H1 (cell line): Measurements from ENCODE around the gene KANSL1L. TPM values are rescaled to one million over a fixed set of nuclear protein-coding genes. Genes with fewer than 3 reads are reported as not detected.

Experiments used
- CTCF ChIA-PET: fragments of 300-600 bp; sonication (Branson Sonifier 250); formaldehyde crosslinking; loops from one replicate; lab custom pipeline; 2021; ENCODE audit not compliant: partially characterized antibody; lab: Charles Lee
- POLR2A ChIA-PET: fragments of 300-600 bp; sonication (Branson Sonifier 250); formaldehyde crosslinking; loops from one replicate; lab custom pipeline; 2021; ENCODE audit warnings: inconsistent platforms; ENCODE audit not compliant: partially characterized antibody; lab: Charles Lee
- DNase-seq, 2 experiments: peaks; one replicate each; pipeline versions ENCODE4 v3.0.0 to v3.0.0-alpha.2; 2010 to 2022; ENCODE audit warnings: low spot score in 2 of 2, low read depth in 1 of 2, mixed read lengths in 1 of 2
- FAIRE-seq: peaks from 2 replicates; lab custom pipeline; 2011; peaks lifted over from hg19 to GRCh38; lab: Jason Lieb, UNC
- H2AFZ ChIP-seq: 2 replicates; pipeline ENCODE4 v1.8.1; 2012; ENCODE audit warnings: low read length, inconsistent platforms
- H2AK5ac ChIP-seq: 2 replicates; pipeline ENCODE4 v1.6.1; 2013; ENCODE audit warnings: low read depth, low read length
- H2BK120ac ChIP-seq: replicated peaks from 2 replicates; pipeline ENCODE3; 2013; ENCODE audit warnings: low read depth, low read length, inconsistent platforms
- H2BK12ac ChIP-seq: 2 replicates; pipeline ENCODE4 v1.6.1; 2013; ENCODE audit warnings: low read depth, low read length
- H2BK15ac ChIP-seq: 2 replicates; pipeline ENCODE4 v1.6.1; 2013; ENCODE audit warnings: low read length
- H2BK20ac ChIP-seq: 2 replicates; pipeline ENCODE4 v1.6.1; 2013; ENCODE audit warnings: low read length
- H2BK5ac ChIP-seq: 2 replicates; pipeline ENCODE4 v1.6.1; 2013; ENCODE audit warnings: low read depth, low read length
- H3K14ac ChIP-seq: 2 replicates; pipeline ENCODE4 v1.6.1; 2013; ENCODE audit warnings: inconsistent platforms; ENCODE audit not compliant: insufficient read length
- H3K18ac ChIP-seq: 2 replicates; pipeline ENCODE4 v1.6.1; 2013; ENCODE audit warnings: low read length; ENCODE audit errors: extremely low read depth
- H3K23ac ChIP-seq: 2 replicates; pipeline ENCODE4 v1.6.1; 2013; ENCODE audit warnings: inconsistent platforms; ENCODE audit not compliant: insufficient read length
- H3K23me2 ChIP-seq: 2 replicates; pipeline ENCODE4 v1.6.1; 2013; ENCODE audit warnings: low read depth, low read length
- H3K27ac ChIP-seq: 2 replicates; pipeline ENCODE4 v1.6.1; 2011; ENCODE audit warnings: low read depth, low read length, inconsistent platforms
- H3K27me3 ChIP-seq, 4 experiments: replicated peaks in 1 of 4; 1 replicate in 1 of 4; 2 replicates in 3 of 4; pipeline versions ENCODE4 v1.6.1 to v1.8.1; 2011 to 2013; ENCODE audit warnings: low read length in 3 of 4, mild to moderate bottlenecking in 3 of 4, inconsistent platforms in 2 of 4, mixed read lengths in 2 of 4, moderate library complexity in 1 of 4; ENCODE audit not compliant: control insufficient read depth in 3 of 4, insufficient read depth in 3 of 4; ENCODE audit errors: extremely low read depth in 1 of 4
- H3K36me3 ChIP-seq, 4 experiments: 2 replicates each; pipeline versions ENCODE4 v1.6.1 to v1.8.1; 2011 to 2013; ENCODE audit warnings: mild to moderate bottlenecking in 4 of 4, low read length in 3 of 4, moderate library complexity in 2 of 4, control low read depth in 1 of 4, inconsistent platforms in 1 of 4; ENCODE audit not compliant: insufficient read depth in 4 of 4, control insufficient read depth in 2 of 4
- H3K4ac ChIP-seq: replicated peaks from 2 replicates; pipeline ENCODE3; 2013; ENCODE audit warnings: low read length, low read depth, mixed read lengths, inconsistent platforms; ENCODE audit not compliant: insufficient read length
- H3K4me1 ChIP-seq, 4 experiments: replicated peaks in 1 of 4; 1 replicate in 1 of 4; 2 replicates in 3 of 4; pipeline versions ENCODE4 v1.6.1 to v1.8.1; 2011 to 2013; ENCODE audit warnings: low read length in 3 of 4, inconsistent platforms in 2 of 4, mixed read lengths in 1 of 4; ENCODE audit not compliant: insufficient read depth in 4 of 4, control insufficient read depth in 3 of 4
- H3K4me2 ChIP-seq, 2 experiments: 2 replicates each; pipeline versions ENCODE4 v1.6.1 to v1.8.1; 2011 to 2013; ENCODE audit warnings: low read depth in 2 of 2, low read length in 2 of 2, control low read depth in 1 of 2, inconsistent platforms in 1 of 2, mild to moderate bottlenecking in 1 of 2; ENCODE audit not compliant: insufficient read depth in 1 of 2
- H3K4me3 ChIP-seq, 4 experiments: fragments of 200-600, 300-600 bp in 1 of 4; sonication (generic), shearing (Covaris generic), sonication (Bioruptor Twin) in 1 of 4; 2 replicates each; pipeline versions ENCODE4 v1.5.1 to v1.8.1; 2011 to 2016; ENCODE audit warnings: low read length in 4 of 4, low read depth in 3 of 4, control low read depth in 2 of 4, inconsistent platforms in 2 of 4, mild to moderate bottlenecking in 2 of 4, mixed read lengths in 1 of 4, moderate library complexity in 1 of 4; ENCODE audit not compliant: insufficient read depth in 2 of 4; ENCODE audit errors: extremely low read depth in 1 of 4
- H3K56ac ChIP-seq: replicated peaks from 2 replicates; pipeline ENCODE3; 2013; ENCODE audit warnings: low read depth, mild to moderate bottlenecking, mixed read lengths, low read length, inconsistent platforms; ENCODE audit not compliant: insufficient read length
- H3K79me1 ChIP-seq: 2 replicates; pipeline ENCODE4 v1.6.1; 2013; ENCODE audit warnings: low read depth, low read length, control low read depth
- H3K79me2 ChIP-seq, 2 experiments: 2 replicates each; pipeline versions ENCODE4 v1.6.1 to v1.8.1; 2012 to 2013; ENCODE audit warnings: low read length in 2 of 2, mild to moderate bottlenecking in 2 of 2, inconsistent platforms in 1 of 2; ENCODE audit not compliant: insufficient read depth in 2 of 2, control insufficient read depth in 1 of 2
- H3K9ac ChIP-seq, 4 experiments: replicated peaks in 1 of 4; 1 replicate in 1 of 4; 2 replicates in 3 of 4; pipeline versions ENCODE4 v1.6.1 to v1.8.1; 2011 to 2013; ENCODE audit warnings: low read depth in 3 of 4, low read length in 3 of 4, control low read depth in 2 of 4, mild to moderate bottlenecking in 2 of 4, moderate library complexity in 2 of 4, inconsistent platforms in 1 of 4; ENCODE audit errors: extremely low read depth in 1 of 4
- H3K9me3 ChIP-seq, 2 experiments: 2 replicates each; pipeline versions ENCODE4 v1.6.1 to v1.8.1; 2012 to 2013; ENCODE audit warnings: mild to moderate bottlenecking in 2 of 2, moderate library complexity in 2 of 2, control low read depth in 1 of 2, inconsistent platforms in 1 of 2, low read depth in 1 of 2, low read length in 1 of 2, mixed read lengths in 1 of 2; ENCODE audit not compliant: insufficient read depth in 2 of 2
- H4K20me1 ChIP-seq, 2 experiments: replicated peaks in 1 of 2; 2 replicates each; pipeline versions ENCODE3 to v1.8.1; 2011 to 2013; ENCODE audit warnings: inconsistent platforms in 2 of 2, low read length in 2 of 2, mild to moderate bottlenecking in 1 of 2; ENCODE audit not compliant: insufficient read depth in 2 of 2, control insufficient read depth in 1 of 2
- H4K5ac ChIP-seq: 2 replicates; pipeline ENCODE4 v1.6.1; 2013; ENCODE audit warnings: low read length, low read depth, mixed read lengths, inconsistent platforms; ENCODE audit not compliant: insufficient read length
- H4K8ac ChIP-seq: 2 replicates; pipeline ENCODE4 v1.8.0; 2013; ENCODE audit warnings: mild to moderate bottlenecking, moderate library complexity, low read length, inconsistent platforms; ENCODE audit not compliant: insufficient read depth; ENCODE audit errors: extremely low read depth
- H4K91ac ChIP-seq: replicated peaks from 2 replicates; pipeline ENCODE3; 2013; ENCODE audit warnings: low read length, mixed read lengths, inconsistent platforms; ENCODE audit not compliant: insufficient read length
- CBX5 ChIP-seq: fragments of 300-800, 300-1000 bp; sonication (generic); IDR thresholded peaks from 2 replicates; pipeline ENCODE4 v1.7.1; 2016; ENCODE audit warnings: antibody characterized with exemption, low read length, low read depth
- JUN ChIP-seq: IDR thresholded peaks from 2 replicates; pipeline ENCODE4 v1.6.1; 2011; ENCODE audit warnings: low read depth, mild to moderate bottlenecking, improper control_type of control experiment, low read length
- KDM5A ChIP-seq: fragments of 200-600 bp; IDR thresholded peaks from 2 replicates; pipeline ENCODE4 v1.7.1; 2012; ENCODE audit warnings: mild to moderate bottlenecking, low read length, inconsistent platforms, mixed read lengths
- NRF1 ChIP-seq: IDR thresholded peaks from 2 replicates; pipeline ENCODE4 v1.6.1; 2011; ENCODE audit warnings: mild to moderate bottlenecking, low read depth, low read length, improper control_type of control experiment
- POLR2A ChIP-seq, 2 experiments: IDR thresholded peaks; 1 replicate in 1 of 2; 2 replicates in 1 of 2; pipeline ENCODE4 v1.6.1; 2011; ENCODE audit warnings: low read depth in 2 of 2, low read length in 2 of 2, mild to moderate bottlenecking in 2 of 2; ENCODE audit errors: control extremely low read depth in 1 of 2
- RAD21 ChIP-seq, 2 experiments: IDR thresholded peaks in 1 of 2; conservative IDR thresholded peaks in 1 of 2; 2 replicates each; pipeline ENCODE4 v1.6.1; 2011; ENCODE audit warnings: low read depth in 2 of 2, low read length in 2 of 2, improper control_type of control experiment in 1 of 2, inconsistent platforms in 1 of 2, mild to moderate bottlenecking in 1 of 2, moderate library complexity in 1 of 2
- RBBP5 ChIP-seq: IDR thresholded peaks from 2 replicates; pipeline ENCODE4 v1.7.1; 2012; ENCODE audit warnings: low read depth, mild to moderate bottlenecking, inconsistent platforms, low read length, moderate library complexity, borderline replicate concordance
- RFX5 ChIP-seq: IDR thresholded peaks from 2 replicates; pipeline ENCODE4 v1.6.1; 2011; ENCODE audit warnings: low read depth, low read length, improper control_type of control experiment, borderline replicate concordance
- RNF2 ChIP-seq: fragments of 200-900, 300-1000 bp; sonication (generic); IDR thresholded peaks from 2 replicates; pipeline ENCODE4 v1.7.1; 2016; ENCODE audit warnings: borderline replicate concordance, low read depth, mild to moderate bottlenecking, antibody characterized with exemption, low read length; ENCODE audit not compliant: poor library complexity, severe bottlenecking; ENCODE audit errors: missing control alignments
- RXRA ChIP-seq: IDR thresholded peaks from 2 replicates; pipeline ENCODE4 v1.6.1; 2011; ENCODE audit warnings: low read depth, mild to moderate bottlenecking, low read length, moderate library complexity; ENCODE audit not compliant: insufficient read depth
- SIRT6 ChIP-seq: IDR thresholded peaks from one replicate; pipeline ENCODE4 v1.7.1; 2012; ENCODE audit warnings: low read length, inconsistent platforms
- SP2 ChIP-seq: IDR thresholded peaks from 2 replicates; pipeline ENCODE4 v1.6.1; 2012; ENCODE audit warnings: mild to moderate bottlenecking, low read length, inconsistent platforms
- TAF1 ChIP-seq: IDR thresholded peaks from 2 replicates; pipeline ENCODE4 v1.6.1; 2011; ENCODE audit warnings: mild to moderate bottlenecking, low read depth, low read length
- TAF7 ChIP-seq: optimal IDR thresholded peaks from 2 replicates; pipeline ENCODE3; 2011; ENCODE audit warnings: low read depth, mild to moderate bottlenecking, inconsistent platforms, low read length, moderate library complexity, borderline replicate concordance
- TEAD4 ChIP-seq: IDR thresholded peaks from 2 replicates; pipeline ENCODE4 v1.6.1; 2012; ENCODE audit warnings: low read depth, low read length, inconsistent platforms, mixed read lengths
- WGBS, 2 experiments: shearing (Covaris generic) in 1 of 2; methylation state at CpG; one replicate each; pipeline versions ENCODE4 v1.1.6 to v1.1.7; 2013 to 2015; ENCODE audit warnings: low lambda C conversion rate in 2 of 2, mixed read lengths in 2 of 2, inconsistent platforms in 1 of 2, low coverage in 1 of 2, missing lambda C conversion rate in 1 of 2; ENCODE audit not compliant: insufficient replicate concordance in 2 of 2, insufficient coverage in 1 of 2, insufficient read length in 1 of 2; ENCODE audit errors: extremely low coverage in 1 of 2, missing lambda C conversion rate in 1 of 2; 5-methylcytosine and 5-hydroxymethylcytosine counted together
- polyA plus RNA-seq, 7 experiments: library from polyadenylated mRNA; depleted of rRNA in 3 of 7; stranded (reverse) in 5 of 7; unstranded in 2 of 7; fragments of >200 nt in 5 of 7; fragments of 200-250 nt in 2 of 7; gene quantifications; 1 replicate in 5 of 7; 2 replicates in 1 of 7; 4 replicates in 1 of 7; pipeline versions ENCODE4 v1.2.1 to v1.2.3, GENCODE V29; 2011 to 2013; ENCODE audit warnings: missing spikeins in 2 of 7, mixed read lengths in 2 of 7
- total RNA-seq: library from RNA; stranded (reverse); fragmentation: NEBNext Ultra II Directional; extraction: Animal tissue kit (Norgen Biotek cat#: 25700); gene quantifications from 2 replicates; pipeline ENCODE4 v1.2.1, GENCODE V29; 2021

The KANSL1L gene
- total and polyA plus RNA-seq, 2 of the 8 experiments (the other 6 are each of a cell fraction or from before 2014, with no cell fraction given) = 5.4 to 17.2 TPM

- Histone ChIP-seq H2BK20ac (no peak overlapping the region), H2BK15ac (no peak overlapping the region), H2BK5ac (no peak overlapping the region), H3K18ac (no peak overlapping the region), H2AFZ (no peak overlapping the region; the same call in 1 of the 2 replicates), H3K79me1 (no peaks in the 10 kb centered on the region), H3K4ac (no peak overlapping the region), H4K5ac (no peak overlapping the region), H3K27ac (no peak overlapping the region), H3K27me3 (no peaks in the 10 kb centered on the region), H4K8ac (no peak overlapping the region), H3K4me3 (no peak overlapping the region), H3K56ac (no peak overlapping the region), H2BK12ac (no peak overlapping the region), H3K14ac (no peak overlapping the region), H3K36me3 (no peaks in the 10 kb centered on the region), H3K9ac (no peak overlapping the region), H3K4me1 (no peaks in the 10 kb centered on the region), H3K9me3 (no peaks in the 10 kb centered on the region), H4K20me1 (no peaks in the 10 kb centered on the region), H3K79me2 (no peaks in the 10 kb centered on the region), H3K4me2 (no peak overlapping the region), H4K91ac (no peak overlapping the region), H2AK5ac (no peak overlapping the region), H2BK120ac (no peak overlapping the region), H3K23ac (no peak overlapping the region), H3K23me2 (no peaks in the 10 kb centered on the region)
- DNase-seq (no peak), FAIRE-seq (no peak)
- CTCF ChIA-PET = interaction anchor here (0.5 kb wide), 1 partner anchor 151 kb away, joined by 3 read pairs; no protein-coding TSS in a partner anchor
- TF ChIP-seq RNF2 (no peak), TAF1 (no peak), RBBP5 (no peak), NRF1 (no peak), RXRA (no peak), TAF7 (no peak), JUN (no peak), CBX5 (no peak), RFX5 (no peak), POLR2A (IDR thresholded peaks at IDR 0.05; ENCODE audit: control extremely low read depth in 1 of 2, low read depth in 2 of 2, low read length in 2 of 2) (no peak), SP2 (no peak), SIRT6 (no peak), RAD21 (IDR thresholded peaks at IDR 0.05 in 1 of 2, conservative IDR thresholded peaks at IDR 0.05 in 1 of 2; ENCODE audit: low read depth in 2 of 2, low read length in 2 of 2) (no peak), TEAD4 (no peak), KDM5A (no peak)
- 78% methylated on average over 3 of the region's 3 CpGs; no CpG with 5 or more reads in 1 of the 2 experiments for WGBS, 2 experiments
- POLR2A ChIA-PET = interaction anchor here (0.7 kb wide), 1 partner anchor 666 kb away, joined by 3 read pairs; no protein-coding TSS in a partner anchor
These were observed 185.3 kb downstream of the KANSL1L start for GRCh38 chr2:209985874-209986273.
